WI38 (cell line): ENCODE measurements around the gene SHISA4.

ENCODE experiments used
- H3K4me3 ChIP-seq: 2 replicates; pipeline ENCODE4 v1.5.1; 2011; ENCODE audit warnings: low read depth, mild to moderate bottlenecking, control low read depth, low read length
- TF ChIP-seq, protein P1 (sequence below): IDR thresholded peaks from 2 replicates; pipeline ENCODE4 v1.5.1; 2012; ENCODE audit warnings: low read depth, mild to moderate bottlenecking, control low read depth, low read length

SHISA4 gene

DNA sequence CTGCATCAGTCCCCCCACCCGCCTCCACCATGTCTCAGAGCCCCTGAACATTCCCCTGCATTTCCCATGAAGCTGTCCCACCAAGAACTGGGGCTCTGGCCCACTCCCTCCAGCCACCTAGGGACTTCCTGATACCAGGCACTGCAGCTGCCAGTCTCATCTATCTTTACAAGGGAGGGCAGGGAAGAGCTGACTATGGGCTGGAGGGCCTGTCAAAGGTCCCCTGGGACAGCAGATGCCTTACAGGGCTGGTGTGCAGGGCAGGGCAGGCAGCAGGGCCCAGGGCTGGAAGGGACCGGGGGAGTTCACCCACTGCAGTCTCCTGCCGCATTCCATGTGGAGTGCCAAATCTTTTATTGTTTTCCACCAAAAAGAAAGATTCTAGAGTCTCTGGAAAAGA lies 17.6 kb downstream of the SHISA4 start:
- TF ChIP-seq, protein P1, sequence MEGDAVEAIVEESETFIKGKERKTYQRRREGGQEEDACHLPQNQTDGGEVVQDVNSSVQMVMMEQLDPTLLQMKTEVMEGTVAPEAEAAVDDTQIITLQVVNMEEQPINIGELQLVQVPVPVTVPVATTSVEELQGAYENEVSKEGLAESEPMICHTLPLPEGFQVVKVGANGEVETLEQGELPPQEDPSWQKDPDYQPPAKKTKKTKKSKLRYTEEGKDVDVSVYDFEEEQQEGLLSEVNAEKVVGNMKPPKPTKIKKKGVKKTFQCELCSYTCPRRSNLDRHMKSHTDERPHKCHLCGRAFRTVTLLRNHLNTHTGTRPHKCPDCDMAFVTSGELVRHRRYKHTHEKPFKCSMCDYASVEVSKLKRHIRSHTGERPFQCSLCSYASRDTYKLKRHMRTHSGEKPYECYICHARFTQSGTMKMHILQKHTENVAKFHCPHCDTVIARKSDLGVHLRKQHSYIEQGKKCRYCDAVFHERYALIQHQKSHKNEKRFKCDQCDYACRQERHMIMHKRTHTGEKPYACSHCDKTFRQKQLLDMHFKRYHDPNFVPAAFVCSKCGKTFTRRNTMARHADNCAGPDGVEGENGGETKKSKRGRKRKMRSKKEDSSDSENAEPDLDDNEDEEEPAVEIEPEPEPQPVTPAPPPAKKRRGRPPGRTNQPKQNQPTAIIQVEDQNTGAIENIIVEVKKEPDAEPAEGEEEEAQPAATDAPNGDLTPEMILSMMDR: no peak
- H3K4me3 ChIP-seq: no peak overlapping the region

DNA sequence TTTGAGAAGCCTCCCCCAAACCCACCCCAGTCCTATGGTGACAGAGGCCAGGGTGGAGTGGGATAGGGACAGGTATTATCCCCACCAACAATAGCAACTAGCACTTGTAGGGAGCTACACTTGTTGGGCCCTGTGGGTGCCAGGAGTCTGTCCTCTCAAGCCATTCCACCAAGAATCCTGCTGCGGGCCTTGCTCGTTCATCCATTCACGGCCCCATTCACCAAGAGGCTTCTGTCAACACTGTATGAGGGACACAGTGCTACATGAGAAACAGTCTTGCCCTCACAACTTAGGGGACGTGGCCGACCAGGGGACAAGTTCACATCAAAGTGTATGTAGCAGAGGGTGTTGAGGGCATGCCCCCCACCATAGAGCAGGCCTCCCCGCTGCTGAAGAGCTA lies 18.9 kb downstream of the SHISA4 start:
- TF ChIP-seq, protein P1: no peak
- no peak overlapping the region for H3K4me3 ChIP-seq

DNA sequence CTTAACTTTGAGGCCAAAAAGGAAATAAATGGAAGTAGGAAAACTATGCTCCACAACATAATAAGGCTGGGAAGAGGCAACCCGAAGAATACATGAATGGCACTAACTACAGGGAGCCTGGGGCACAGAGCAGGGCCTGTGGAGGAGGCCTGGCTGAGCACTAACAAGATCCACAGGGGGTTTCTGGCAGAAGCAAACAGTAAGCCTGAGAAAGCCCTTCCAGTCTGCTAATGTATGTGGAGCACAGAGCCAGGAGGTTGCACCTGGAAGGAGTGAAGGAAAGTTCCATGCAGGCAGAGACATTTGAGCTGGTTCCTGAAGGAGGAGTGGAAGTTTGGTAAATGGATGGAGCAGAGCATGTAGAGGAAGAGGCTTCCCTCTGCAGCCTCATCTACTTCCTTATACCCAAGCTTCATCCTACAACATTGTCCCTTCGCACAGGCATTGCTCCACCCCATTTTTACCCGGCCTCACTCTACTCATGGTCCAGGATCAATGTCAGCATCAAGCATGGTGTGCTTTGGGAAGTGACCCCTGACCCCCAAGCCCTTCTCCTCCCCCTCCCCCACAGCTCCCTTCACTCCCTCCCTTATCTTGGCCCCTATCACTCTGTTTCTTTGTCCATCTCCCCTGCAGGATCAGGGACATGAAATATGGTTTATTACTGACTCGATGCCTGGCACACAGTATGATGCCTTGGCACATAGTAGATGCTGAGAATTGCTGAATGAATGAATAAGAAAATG lies 23.3 kb downstream of the SHISA4 start:
- TF ChIP-seq, protein P1: no peak
- H3K4me3 ChIP-seq: no peak overlapping the region

DNA sequence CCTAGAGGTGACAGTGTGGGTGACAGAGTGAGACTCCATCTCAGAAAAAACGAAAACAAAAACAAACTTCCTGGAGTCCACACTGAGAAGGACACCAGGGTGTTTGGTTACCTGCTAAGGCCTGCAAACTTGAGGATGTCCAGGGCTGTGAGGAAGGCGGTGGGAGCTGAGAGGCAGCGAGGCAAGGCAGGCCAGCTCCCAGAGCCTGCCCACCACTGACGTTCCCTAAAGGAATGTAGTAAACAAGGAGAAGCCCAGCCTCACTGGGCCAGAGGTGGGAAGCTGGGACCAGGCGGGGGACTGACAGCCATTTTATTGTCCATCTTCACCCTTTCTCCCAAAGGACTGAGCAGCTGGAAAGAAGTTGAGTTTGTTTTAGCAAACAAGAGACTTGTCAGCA lies 24.1 kb downstream of the SHISA4 start:
- no peak overlapping the region for H3K4me3 ChIP-seq
- TF ChIP-seq, protein P1: no peak

DNA sequence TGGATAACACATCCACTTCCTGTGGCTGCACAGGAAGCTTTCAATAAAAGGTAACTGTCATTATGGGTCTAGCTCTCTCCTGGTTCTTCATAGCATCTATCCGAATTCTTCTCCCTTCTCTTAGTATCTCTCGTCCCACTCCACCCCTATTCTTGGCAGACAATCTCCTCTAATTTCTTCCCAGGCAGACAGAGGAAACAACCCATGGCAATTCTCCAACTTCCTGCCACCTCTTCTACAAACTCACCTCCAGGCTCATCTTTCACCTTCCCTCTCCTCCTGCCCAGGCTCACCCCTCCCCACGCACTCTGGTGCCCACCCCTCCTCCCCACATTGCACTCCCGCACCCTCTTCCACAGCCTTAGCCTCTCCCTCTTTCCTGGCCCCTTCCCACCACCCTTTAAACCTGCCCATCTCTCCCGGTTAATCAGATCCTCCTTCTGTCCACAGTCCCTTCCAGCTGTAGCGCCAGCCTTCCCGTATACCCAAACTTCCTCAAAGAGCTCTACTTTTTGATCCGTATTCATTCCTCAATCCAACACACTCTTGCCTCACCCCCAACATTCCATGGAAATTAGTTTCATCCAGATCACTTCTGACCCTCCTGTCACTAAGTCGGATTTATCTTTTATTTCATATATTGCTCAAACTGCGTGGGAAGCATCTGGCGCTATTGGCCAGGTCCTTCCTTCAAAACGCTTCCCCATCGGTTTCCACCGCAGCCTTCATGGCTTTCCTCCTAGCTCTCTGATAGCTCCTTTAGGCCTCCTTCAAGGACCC lies 25.9 kb downstream of the SHISA4 start:
- no peak overlapping the region for H3K4me3 ChIP-seq
- TF ChIP-seq, protein P1: no peak

DNA sequence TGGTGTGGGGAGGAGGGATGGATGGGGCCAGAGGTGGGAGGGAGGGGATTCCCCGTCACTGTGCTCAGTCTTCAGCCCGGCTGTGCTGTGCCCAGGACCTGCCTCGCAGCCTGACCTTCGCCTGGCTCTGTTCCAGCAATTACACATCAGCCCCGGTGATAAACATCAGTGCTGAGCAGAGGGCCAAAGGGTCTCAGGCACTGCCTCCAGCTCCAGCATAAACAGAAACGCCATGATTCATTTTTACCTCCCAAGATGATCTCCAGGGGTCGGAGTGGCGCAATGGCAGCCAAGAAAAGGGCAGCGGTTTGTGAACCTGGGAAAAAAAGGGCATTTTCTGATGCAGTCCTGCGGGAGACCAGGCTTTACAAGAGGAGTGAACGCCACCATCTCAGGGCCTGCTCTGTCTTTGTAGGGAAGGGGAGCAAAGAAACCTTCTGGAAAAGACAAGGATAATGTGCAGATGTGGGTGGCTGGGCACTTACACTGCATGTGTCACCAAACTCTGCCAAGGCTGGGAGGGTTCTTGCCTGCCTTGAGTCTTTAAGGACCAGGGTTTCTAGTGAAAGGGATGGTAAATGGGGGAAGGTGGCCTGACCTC lies 28.1 kb downstream of the SHISA4 start:
- no peak overlapping the region for H3K4me3 ChIP-seq
- TF ChIP-seq, protein P1: no peak
